Gastrocnemius medialis (tissue), 4 donors: ENCODE results near the gene CUL9. TPM values are rescaled to one million over a fixed set of nuclear protein-coding genes. Genes with fewer than 3 reads are reported as not detected.

Source experiments
- ATAC-seq, 2 donors: fragments of 150-250 bp; one replicate each; pipeline ENCODE4 v1.9.1; 2016
- DNase-seq, 2 donors: peaks; one replicate each; pipeline ENCODE4 v3.0.0-alpha.2; 2019
- H3K27ac ChIP-seq, 4 donors: fragments of 200-600 bp; sonication (generic); 1 replicate in 1 of 4; 2 replicates in 3 of 4; pipeline ENCODE4 v1.5.1; 2016 to 2018; ENCODE audit warnings: mild to moderate bottlenecking in 2 of 4, moderate library complexity in 1 of 4
- H3K27me3 ChIP-seq, 3 donors: fragments of 200-600 bp; sonication (generic) in 2 of 3; 1 replicate in 1 of 3; 2 replicates in 2 of 3; pipeline versions ENCODE4 v1.5.1 to v1.6.0; 2016 to 2019; ENCODE audit warnings: mild to moderate bottlenecking in 1 of 3, moderate library complexity in 1 of 3
- H3K36me3 ChIP-seq, 2 donors: fragments of 200-600 bp; sonication (generic) in 1 of 2; one replicate each; pipeline ENCODE4 v1.5.1; 2017 to 2018
- H3K4me1 ChIP-seq, 2 donors: fragments of 200-600 bp; sonication (generic) in 1 of 2; one replicate each; pipeline ENCODE4 v1.5.1; 2016 to 2017; ENCODE audit warnings: mild to moderate bottlenecking in 2 of 2
- H3K4me3 ChIP-seq, 4 donors: fragments of 200-600 bp; sonication (generic) in 3 of 4; 1 replicate in 1 of 4; 2 replicates in 3 of 4; pipeline ENCODE4 v1.5.1; 2016 to 2019; ENCODE audit warnings: mild to moderate bottlenecking in 2 of 4
- H3K9me3 ChIP-seq, 3 donors: fragments of 200-600 bp; sonication (generic) in 2 of 3; 1 replicate in 1 of 3; 2 replicates in 2 of 3; pipeline ENCODE4 v1.5.1; 2016 to 2019
- POLR2A ChIP-seq, 2 donors: fragments of 450-650 bp; IDR thresholded peaks; one replicate each; pipeline ENCODE4 v1.6.1; 2017; ENCODE audit warnings: antibody characterized with exemption in 2 of 2, mild to moderate bottlenecking in 2 of 2, moderate library complexity in 2 of 2
- in situ Hi-C, 4 donors: fragments of 200-750 bp; cut with MboI; loops; one replicate each; pipeline versions ENCODE4 v1.15.0 to v1.8.0; 2017; ENCODE audit warnings: low sequenced_read_pairs in 4 of 4
- intact Hi-C: fragments of 100-400 bp; cut with DNase I; formaldehyde crosslinking; loops from one replicate; pipeline ENCODE4 v1.15.1; 2023; ENCODE audit warnings: low total_unique reads
- total RNA-seq, 4 donors: library from RNA; depleted of rRNA; stranded (reverse); fragments of >200 nt; gene quantifications; one replicate each; pipeline versions ENCODE4 v1.1.0 to v1.2.3, GENCODE V29; 2016
- TF ChIP-seq, protein P1 (sequence below), 5 experiments: fragments of 450-650 bp in 3 of 5; fragments of 200-600 bp in 2 of 5; sonication (generic) in 2 of 5; IDR thresholded peaks in 4 of 5; conservative IDR thresholded peaks in 1 of 5; 1 replicate in 4 of 5; 2 replicates in 1 of 5; pipeline ENCODE4 v1.5.1; 2016 to 2019; ENCODE audit warnings: antibody characterized with exemption in 5 of 5, mild to moderate bottlenecking in 3 of 5, moderate library complexity in 3 of 5

Gene CUL9
- total RNA-seq, 4 donors from 2014 or later = 5.3 to 20.1 (median 7.1) TPM

DNA sequence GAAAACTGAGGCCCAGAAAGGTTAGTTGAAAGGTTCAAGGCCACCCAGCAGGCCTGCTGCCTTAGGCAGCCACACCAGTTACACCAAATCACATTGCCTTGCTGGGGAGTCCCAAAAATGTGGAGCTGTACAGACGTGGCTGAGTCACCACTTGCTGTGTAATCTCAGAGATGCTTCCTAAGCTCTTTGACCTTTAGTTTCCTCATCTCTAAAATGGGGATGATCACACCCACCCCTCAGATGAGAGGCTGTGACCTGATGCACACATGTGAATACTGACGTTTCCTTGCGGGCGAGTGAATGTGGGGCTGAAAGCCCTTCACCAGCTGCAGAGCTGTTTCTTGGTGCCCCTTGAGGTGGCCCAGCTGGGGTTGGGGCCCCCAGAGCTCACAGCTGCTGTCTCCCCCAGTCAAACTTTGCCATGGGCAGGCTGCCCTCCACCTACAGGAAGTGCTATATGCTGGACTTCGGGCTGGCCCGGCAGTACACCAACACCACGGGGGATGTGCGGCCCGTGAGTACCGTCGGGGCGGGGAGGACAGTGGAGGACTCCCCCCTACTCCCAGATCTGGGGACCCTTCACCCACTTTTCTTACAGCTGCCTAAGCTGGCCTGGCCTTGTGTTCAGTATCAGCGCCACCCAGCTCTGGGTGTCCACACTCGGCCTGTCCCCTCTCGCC lies 72.3 kb downstream of the CUL9 start:
- peaks cover 5 to 17% (median 6%) of the 10 kb centered on the region in 3 donors for H3K27me3 ChIP-seq
- no peak for ATAC-seq
- intact Hi-C loops = no loop called here

DNA sequence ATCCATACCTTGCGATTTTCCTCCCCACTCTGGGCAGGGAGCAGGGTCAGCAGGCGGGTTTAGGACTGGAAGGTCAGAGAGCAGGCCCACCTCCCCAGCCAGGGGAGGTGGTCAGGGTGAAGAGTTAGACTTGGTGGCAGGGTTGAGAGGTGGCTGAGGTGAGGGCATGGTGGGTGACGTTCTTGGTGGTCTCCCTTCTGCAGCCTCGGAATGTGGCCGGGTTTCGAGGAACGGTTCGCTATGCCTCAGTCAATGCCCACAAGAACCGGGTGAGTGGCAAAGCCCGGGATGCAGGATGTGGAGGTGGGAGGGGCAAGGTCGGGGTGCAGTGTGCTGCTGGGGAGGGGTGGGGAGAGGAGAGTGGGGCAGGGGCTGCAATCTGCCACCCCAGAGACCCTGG lies 72.8 kb downstream of the CUL9 start:
- H3K27me3 ChIP-seq = peaks cover 5 to 17% (median 6%) of the 10 kb centered on the region in 3 donors
- H3K36me3 ChIP-seq = no peaks in the 10 kb centered on the region
- no peaks in the 10 kb centered on the region for H3K9me3 ChIP-seq
- in situ Hi-C loops (no loop called here), intact Hi-C loops (no loop called here)
- no peaks in the 10 kb centered on the region for H3K4me1 ChIP-seq
- DNase-seq (no peak), ATAC-seq (no peak)
- no peak overlapping the region for H3K4me3 ChIP-seq
- H3K27ac ChIP-seq = no peak overlapping the region
- TF ChIP-seq, protein P1, sequence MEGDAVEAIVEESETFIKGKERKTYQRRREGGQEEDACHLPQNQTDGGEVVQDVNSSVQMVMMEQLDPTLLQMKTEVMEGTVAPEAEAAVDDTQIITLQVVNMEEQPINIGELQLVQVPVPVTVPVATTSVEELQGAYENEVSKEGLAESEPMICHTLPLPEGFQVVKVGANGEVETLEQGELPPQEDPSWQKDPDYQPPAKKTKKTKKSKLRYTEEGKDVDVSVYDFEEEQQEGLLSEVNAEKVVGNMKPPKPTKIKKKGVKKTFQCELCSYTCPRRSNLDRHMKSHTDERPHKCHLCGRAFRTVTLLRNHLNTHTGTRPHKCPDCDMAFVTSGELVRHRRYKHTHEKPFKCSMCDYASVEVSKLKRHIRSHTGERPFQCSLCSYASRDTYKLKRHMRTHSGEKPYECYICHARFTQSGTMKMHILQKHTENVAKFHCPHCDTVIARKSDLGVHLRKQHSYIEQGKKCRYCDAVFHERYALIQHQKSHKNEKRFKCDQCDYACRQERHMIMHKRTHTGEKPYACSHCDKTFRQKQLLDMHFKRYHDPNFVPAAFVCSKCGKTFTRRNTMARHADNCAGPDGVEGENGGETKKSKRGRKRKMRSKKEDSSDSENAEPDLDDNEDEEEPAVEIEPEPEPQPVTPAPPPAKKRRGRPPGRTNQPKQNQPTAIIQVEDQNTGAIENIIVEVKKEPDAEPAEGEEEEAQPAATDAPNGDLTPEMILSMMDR (IDR thresholded peaks at IDR 0.05 in 4 of 5, conservative IDR thresholded peaks at IDR 0.05 in 1 of 5) = no peak
- TF ChIP-seq POLR2A (IDR thresholded peaks at IDR 0.05) = no peak

More for the DNA sequence above, 72.3 kb downstream of the CUL9 start:
- no peaks in the 10 kb centered on the region for H3K36me3 ChIP-seq
- in situ Hi-C loops = no loop called here
- H3K9me3 ChIP-seq = no peaks in the 10 kb centered on the region
- H3K27ac ChIP-seq = no peak overlapping the region
- no peak for DNase-seq
- TF ChIP-seq, protein P1 (IDR thresholded peaks at IDR 0.05 in 4 of 5, conservative IDR thresholded peaks at IDR 0.05 in 1 of 5) = no peak
- no peak for TF ChIP-seq POLR2A (IDR thresholded peaks at IDR 0.05)
- H3K4me3 ChIP-seq = no peak overlapping the region
- no peaks in the 10 kb centered on the region for H3K4me1 ChIP-seq

DNA sequence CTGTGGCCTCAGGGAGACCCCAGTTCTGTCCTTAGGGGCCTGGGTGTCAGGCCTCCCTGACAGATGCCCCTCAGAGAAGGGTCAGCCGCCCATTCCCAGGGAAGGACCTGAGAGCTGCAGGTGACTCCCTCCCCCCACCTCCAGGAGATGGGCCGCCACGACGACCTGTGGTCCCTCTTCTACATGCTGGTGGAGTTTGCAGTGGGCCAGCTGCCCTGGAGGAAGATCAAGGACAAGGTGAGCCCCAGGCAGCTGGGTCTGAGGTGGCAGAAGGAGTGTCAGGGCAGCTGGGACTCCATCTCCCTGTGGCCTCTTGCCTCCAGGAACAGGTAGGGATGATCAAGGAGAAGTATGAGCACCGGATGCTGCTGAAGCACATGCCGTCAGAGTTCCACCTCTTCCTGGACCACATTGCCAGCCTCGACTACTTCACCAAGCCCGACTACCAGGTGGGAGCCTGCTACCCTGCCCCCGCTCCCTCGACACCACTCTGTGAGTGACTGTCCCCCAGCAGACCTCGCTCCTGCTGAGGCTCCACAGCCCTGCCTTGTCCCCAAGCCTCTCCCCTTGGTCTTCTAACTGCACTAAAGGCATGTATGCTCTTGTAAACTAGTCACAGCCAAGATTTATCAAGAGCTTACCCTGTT lies 73.5 kb downstream of the CUL9 start:
- no peak for DNase-seq
- Histone ChIP-seq H3K36me3 (no peaks in the 10 kb centered on the region), H3K4me1 (no peaks in the 10 kb centered on the region), H3K27me3 (peaks cover 5 to 17% (median 6%) of the 10 kb centered on the region in 3 donors), H3K4me3 (no peak overlapping the region), H3K27ac (no peak overlapping the region), H3K9me3 (no peaks in the 10 kb centered on the region)
- intact Hi-C loops = no loop called here
- ATAC-seq = no peak
- in situ Hi-C loops = no loop called here
- TF ChIP-seq, protein P1 (IDR thresholded peaks at IDR 0.05 in 4 of 5, conservative IDR thresholded peaks at IDR 0.05 in 1 of 5) = no peak
- no peak for TF ChIP-seq POLR2A (IDR thresholded peaks at IDR 0.05)

DNA sequence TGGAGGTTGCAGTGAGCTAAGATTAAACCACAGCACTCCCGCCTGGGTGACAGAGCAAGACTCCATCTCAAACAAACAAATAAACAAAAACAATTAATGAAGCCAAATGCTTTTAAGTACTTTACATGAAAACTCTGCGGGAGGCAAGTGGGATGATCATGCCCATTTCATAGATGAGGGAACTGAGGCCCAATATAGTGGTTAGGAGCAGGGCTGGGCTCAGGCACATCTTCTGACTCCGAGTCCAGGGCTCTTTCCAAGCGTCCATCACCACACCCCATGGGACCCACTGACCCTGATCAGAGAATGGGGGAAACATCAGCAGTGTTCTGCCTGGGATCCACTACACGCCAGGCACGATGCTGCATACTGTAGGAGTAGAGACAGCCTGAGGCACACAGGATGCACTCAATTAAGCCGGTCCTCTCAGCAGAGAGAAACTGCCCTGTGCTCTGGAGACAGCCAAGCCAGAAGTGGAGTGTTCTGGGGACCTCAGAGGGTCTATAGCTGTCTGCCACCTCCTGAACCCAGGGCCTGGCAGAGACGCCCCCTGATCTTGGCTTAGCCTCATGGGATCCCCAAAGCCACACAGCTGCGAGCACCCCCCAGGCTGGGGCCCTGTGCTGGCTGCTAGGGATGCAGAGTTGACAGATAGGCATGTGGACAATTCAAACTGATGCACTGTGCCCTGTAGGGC lies 74.8 kb downstream of the CUL9 start:
- in situ Hi-C loops (no loop called here), intact Hi-C loops (no loop called here)
- DNase-seq (no peak), ATAC-seq (no peak)
- TF ChIP-seq, protein P1 (IDR thresholded peaks at IDR 0.05 in 4 of 5, conservative IDR thresholded peaks at IDR 0.05 in 1 of 5) = no peak
- no peak for TF ChIP-seq POLR2A (IDR thresholded peaks at IDR 0.05)
- Histone ChIP-seq H3K27ac (no peak overlapping the region), H3K4me3 (no peak overlapping the region), H3K27me3 (peaks cover 0 to 9% (median under 1%) of the 10 kb centered on the region in 3 donors), H3K9me3 (no peaks in the 10 kb centered on the region), H3K36me3 (no peaks in the 10 kb centered on the region), H3K4me1 (no peaks in the 10 kb centered on the region)
